NCI-H510A (cell line): ENCODE measurements around the gene MAP6.

Experiments used
- DNase-seq: peaks from one replicate; lab custom pipeline; 2025; lab: John Stamatoyannopoulos, UW

MAP6 gene

GRCh38 chr11:75667255-75667830 lies 1.5 kb downstream of the MAP6 start:
- peak; percentile 63 for DNase-seq

- DNase-seq: no peak
Observed at GRCh38 chr11:75665990-75666389, 2.8 kb downstream of the MAP6 start.

DNA sequence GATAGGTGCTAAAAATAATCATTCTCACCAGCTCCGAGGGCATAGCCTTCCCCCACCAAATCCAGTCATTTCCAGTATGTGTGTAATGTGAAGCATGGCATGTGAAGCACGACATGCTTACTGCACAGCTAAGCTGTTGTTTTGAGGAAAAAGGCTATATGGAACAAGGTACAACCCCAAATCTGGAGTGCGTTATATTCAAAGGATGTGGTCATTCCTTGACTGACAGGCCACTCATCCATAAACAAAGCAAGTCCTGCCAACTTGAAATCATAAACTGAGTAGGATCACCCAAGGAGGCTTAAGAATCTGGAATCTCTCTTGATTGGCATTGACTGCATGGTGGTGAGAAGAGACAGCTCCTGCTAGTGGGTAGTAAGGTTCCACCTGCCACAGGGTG lies 3.7 kb downstream of the MAP6 start:
- DNase-seq: no peak

GRCh38 chr11:75664389-75664788 lies 4.4 kb downstream of the MAP6 start:
- no peak for DNase-seq

- no peak for DNase-seq
Observed at GRCh38 chr11:75663808-75664207, 5.0 kb downstream of the MAP6 start.

DNA sequence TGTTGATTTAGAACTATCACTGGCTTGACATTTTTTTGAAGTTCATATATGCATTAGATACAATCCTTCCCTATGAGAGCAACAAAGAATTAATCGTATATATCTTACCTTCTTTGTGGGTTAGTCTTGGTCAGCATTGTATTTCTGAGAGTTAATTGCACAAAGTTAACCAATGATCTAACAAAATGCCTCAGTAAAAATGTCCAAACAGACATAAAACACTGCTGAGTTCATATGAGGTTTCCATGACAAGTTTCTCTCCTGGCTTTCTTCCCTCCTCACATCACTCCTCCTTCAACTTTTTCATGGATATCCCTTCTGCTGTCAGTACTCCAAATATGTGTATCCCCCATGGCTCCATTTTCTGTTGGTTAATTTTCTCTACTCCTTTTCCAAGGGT lies 9.0 kb downstream of the MAP6 start:
- DNase-seq: no peak

- no peak for DNase-seq
Observed at GRCh38 chr11:75656044-75656727, 12.7 kb downstream of the MAP6 start.

DNA sequence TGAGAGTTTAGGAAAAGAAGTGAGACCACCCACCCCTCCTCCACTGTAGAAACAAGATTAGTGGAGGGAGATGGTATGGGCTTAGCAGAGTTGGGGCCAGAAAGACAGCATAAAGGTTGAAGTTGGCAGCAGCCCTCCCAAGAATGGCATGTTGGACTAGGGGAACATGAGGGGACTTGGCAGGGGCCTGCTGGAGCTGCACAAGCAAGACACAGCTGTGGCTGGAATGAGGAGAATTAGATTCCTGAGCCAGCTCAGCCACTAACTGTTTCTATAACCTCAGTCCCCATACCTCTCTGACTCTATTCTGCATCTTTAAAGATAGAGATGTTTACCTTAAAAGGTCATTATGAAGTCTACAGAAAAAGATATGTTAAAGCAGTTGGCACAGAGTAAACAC lies 13.2 kb downstream of the MAP6 start:
- no peak for DNase-seq

GRCh38 chr11:75654314-75654713 lies 14.5 kb downstream of the MAP6 start:
- DNase-seq: no peak

DNA sequence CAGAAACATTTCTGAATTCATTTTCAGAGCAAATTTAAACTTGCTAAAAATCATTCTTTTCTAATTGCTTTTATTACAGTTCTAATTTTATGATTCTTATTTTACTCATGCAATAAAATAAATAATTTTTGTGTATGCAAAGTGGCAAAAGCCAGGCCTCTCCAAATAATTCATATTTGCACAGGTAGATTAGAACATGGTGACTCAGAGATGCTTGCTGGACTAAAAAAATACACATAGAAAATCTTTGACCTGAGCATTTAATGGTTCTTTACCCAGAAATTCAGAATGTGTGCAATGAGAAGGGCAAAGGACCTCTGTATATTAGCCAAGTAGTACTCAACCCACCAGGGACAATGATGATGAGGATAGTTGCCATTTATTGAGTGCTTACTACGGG lies 15.3 kb downstream of the MAP6 start:
- no peak for DNase-seq

DNA sequence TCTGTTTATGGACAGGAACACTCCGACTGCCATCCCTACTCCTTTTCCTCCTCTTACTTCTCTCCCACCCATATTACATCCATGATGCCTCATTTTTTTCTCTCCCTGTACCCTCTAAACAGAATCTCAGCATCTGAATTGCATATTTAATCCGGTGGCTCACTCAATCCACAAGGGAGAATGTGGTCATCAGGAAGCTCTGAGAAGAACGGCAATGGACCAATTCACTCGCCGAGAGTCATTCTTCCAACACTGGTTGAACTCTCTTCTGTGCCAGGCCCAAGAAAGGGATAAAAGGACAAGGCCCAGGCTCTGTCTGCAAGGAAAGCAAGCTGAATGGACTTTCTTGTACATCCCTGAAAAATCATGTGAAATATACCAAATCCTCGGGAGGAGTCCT lies 15.9 kb downstream of the MAP6 start:
- DNase-seq: no peak

DNA sequence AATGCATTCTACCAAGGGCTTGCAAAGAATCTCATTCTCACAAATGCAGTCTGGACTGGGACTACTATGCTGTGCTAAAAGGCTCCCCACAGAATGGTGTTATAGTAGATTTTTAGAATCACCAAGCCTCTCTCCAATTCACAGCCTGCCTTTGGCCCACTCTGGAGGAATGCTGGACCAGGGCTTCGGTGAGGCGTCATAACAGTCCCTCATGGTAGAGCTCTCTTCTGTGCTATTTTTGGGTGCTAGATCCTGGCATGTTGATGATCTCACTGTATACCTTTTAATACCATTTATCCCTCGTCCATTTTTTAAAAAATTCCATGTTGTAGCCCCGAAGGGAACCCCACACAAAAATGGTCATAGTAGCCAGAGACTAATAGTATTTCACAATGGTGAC lies 17.6 kb downstream of the MAP6 start:
- no peak for DNase-seq

DNA sequence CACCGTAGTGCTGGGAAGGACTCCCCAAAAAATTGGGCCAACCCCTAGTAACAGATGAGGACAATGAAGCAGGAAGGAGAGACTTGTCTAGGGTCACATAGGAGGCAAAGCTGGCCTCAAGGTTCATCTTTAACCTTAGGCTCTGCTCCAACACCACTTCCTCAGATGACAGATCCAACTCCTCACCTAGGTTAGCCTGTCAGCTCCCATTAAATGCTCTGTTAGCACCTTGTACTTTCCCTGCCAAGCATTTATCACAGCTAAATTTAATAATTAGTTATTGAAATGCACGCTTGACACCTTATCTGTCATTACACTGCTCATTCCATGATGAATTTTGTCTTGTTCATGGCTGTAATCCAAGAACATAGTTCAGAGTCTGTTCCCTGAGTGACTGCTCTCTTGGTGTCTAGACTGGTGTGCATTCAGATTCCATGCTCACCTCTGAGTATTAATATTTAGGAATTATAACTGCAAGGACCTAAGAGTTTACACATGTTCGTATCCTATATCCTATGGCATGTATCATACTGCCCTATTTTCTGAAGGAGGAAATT lies 18.6 kb downstream of the MAP6 start:
- DNase-seq: no peak

DNA sequence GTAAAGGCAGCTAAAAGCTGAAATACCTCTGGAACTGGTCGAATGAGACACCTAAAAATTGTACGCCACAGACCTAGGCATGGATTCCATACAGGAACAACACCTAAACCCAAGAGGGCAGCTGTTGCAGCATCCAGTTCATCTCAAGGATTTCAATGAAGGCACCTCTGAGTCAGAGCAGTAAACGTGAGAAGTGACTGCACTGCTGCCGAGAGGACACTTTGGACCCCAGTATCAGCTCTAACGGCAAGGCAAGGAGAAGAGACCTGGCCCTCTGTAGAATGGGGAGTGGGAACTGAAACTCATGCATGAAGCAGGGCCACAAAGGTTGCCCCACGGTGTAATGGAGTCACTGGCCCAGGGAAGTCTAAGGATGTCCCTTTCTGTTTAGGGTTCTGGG lies 23.9 kb downstream of the MAP6 start:
- no peak for DNase-seq

DNA sequence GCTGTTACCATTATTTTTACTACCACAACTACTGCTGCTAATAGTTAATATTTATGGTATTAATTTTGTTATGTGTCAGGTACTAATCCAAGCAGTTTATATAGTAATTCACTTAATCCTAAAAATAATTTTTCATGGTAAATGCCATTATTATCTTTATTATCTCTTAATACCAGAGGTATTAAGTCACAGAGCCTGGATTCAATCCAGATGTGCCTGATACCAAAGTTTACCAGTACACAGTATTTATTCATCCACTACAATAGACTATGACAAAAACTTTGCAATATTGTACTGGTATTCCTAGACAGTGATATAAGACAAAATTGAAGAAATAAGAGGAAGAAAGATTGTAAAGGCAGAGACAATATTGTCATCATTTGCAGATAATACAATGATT lies 24.5 kb downstream of the MAP6 start:
- DNase-seq: no peak

- DNase-seq: no peak
Observed at GRCh38 chr11:75642402-75643113, 26.3 kb downstream of the MAP6 start.

- DNase-seq: peak; percentile 23
Observed at GRCh38 chr11:75639762-75640181, 29.1 kb downstream of the MAP6 start.

DNA sequence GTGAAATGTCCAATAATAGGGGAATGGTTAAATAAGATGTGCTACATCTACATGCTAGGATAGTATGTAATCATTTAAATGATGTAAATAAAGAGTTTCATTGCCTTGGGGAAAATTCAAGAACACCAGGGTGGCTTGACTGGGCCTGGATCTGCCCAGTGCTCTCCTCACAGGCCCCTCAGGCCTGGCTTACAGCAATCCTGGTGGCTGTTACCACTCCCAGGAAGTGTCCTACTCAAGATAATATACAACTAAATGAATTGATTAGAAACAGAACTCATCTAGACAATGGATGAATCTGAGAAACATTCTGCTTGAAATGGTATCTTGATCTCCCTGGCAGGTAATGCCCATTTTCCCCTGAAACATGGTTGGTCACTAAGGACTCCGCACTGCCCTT lies 30.8 kb downstream of the MAP6 start:
- no peak for DNase-seq

DNA sequence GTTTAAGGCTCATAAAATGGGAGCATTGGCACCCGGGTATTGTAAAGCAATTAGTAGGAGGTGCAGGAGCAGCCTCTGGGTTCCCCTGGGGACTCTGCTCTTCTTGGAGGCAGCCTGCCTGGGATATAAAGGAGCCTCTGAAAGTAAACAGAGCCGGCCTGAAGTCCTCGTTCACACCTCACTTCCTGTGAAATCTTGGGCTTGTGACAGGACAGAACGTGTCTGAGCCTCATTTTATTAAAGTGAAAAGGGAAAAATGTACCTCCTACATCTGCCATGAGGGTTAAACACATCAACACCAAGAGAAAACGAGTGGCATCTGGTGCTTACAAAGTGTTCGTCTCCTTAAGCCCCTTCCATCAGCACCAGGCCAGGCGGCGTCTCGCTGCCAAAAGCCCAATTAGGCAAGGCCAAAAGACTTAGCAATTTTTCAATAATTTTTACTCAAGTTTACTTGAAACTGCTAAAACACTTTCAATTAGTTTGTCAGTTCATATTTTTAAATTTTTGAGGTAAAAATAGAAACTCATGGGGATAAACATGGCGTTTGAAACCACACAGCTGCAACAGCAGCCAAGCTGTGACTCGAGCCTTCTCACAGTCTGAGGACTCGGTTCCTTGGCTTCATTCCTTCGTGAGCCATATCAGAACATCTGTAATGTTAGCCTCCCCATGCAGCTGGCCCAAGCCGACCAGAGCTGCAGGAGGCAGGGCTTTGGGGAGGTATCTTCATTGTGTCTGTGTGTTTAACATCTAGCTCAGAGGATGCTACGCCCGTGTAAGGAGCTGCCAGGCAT lies 33.6 kb downstream of the MAP6 start:
- no peak for DNase-seq

DNA sequence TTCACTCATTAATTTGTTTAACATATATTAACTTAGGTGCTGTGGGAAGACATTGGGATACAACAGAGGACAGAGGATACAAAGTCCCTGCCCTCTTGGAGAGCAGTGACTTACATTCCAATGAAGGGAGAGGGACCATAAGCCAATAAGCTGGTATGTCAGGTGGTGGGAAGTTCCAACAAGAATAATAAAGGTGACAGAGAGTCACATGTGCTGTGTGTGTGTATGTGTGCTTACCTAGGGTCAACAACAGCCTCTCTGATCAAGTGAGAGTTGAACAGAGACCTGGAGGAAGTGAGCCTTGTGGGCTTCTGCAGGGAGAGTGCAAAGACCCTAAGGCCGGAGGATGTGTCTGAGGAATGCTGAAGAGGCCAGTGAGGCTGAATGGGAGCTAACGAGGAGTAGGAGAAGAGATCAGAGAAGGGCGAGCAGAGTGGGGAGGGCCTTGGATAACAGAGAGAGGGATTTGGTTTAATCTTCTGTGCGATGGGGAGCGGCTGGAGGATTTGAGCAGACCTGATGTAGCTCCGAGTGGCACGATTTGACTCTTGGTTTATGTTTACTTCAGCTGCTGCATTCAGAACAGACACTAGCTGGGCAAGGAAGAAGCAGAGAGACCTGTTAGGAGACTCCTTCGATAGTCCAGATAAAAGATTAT lies 35.3 kb downstream of the MAP6 start:
- DNase-seq: no peak

GRCh38 chr11:75632962-75633361 lies 35.9 kb downstream of the MAP6 start:
- no peak for DNase-seq

DNA sequence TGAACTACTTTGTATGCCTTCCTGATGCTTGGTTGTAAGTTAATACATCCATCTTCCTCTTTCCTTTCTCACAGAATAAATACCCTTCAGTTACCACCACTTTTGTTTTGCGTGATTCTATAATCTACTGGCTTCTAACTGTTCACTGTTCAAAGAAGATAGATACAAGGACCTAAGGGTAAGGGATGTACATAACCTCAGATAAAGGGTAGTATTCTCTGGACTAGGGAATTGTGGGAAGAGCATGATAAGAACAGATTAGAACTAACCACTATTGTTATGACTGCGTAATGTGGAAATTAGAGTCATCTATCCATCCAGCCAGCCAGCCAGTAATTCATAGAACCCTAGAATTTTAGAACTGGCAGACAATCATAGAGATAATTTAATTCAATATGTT lies 36.4 kb downstream of the MAP6 start:
- no peak for DNase-seq
